PFSK-1 (cell line): ENCODE data around the gene EN2.

Experiments used
- POLR2AphosphoS5 ChIP-seq: IDR thresholded peaks from 2 replicates; pipeline ENCODE4 v1.6.1; 2012; ENCODE audit warnings: low read depth, mild to moderate bottlenecking, control low read depth, low read length, moderate library complexity
- TAF1 ChIP-seq: IDR thresholded peaks from 2 replicates; pipeline ENCODE4 v1.6.1; 2012; ENCODE audit warnings: low read length, control low read depth, borderline replicate concordance; ENCODE audit not compliant: insufficient read depth

DNA sequence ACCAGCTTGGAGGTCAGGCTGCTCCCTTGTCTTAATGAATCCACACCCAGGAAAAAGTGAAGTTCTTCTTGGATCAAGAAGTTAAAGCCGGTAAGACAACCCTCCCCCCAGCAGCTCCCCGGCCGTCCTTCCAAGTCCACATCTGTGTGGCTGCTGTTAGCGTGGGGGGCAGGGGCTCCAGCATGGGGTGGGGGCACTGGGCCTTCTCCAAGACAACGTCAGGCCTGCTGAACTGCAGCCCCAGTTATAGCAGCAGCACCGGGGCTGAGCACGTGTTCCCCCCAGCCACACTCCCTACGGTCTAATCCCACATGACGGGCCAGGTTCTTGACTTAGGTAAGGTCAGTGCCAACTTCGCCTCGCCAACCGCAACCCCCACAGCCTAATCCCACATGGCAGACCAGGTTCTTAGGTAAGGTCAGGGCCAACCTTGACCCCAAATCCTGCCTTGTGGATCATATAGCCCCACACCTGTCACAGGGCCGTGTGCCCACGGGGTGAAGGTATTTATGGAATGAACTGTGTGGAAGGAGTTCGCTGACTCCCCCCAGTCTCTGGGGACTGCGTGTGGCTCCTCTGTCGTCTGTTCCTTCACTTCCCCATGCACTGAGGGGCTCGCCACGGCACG, 30.4 kb upstream of the EN2 start:
- no peak for TF ChIP-seq POLR2AphosphoS5
- TF ChIP-seq TAF1: no peak
